HepG2 (cell line): ENCODE data around the gene PTGDS. TPM values are rescaled to one million over a fixed set of nuclear protein-coding genes. Genes with fewer than 3 reads are reported as not detected.

Source experiments
- CREB3 ChIP-seq: sonication (generic); formaldehyde crosslinking; IDR thresholded peaks from 2 replicates; pipeline ENCODE4 v1.5.0; 2020; ENCODE audit warnings: missing genetic modification reagents
- EHMT2 ChIP-seq: fragments of 200-600 bp; sonication (generic); IDR thresholded peaks from 2 replicates; pipeline ENCODE4 v1.7.0; 2017; ENCODE audit warnings: antibody characterized with exemption, low read depth, low read length, borderline replicate concordance
- GPN1 ChIP-seq: sonication (generic); formaldehyde crosslinking; IDR thresholded peaks from 2 replicates; pipeline ENCODE4 v1.5.1; 2020; ENCODE audit warnings: missing genetic modification reagents, borderline replicate concordance
- KAT7 ChIP-seq: IDR thresholded peaks from 2 replicates; pipeline ENCODE4 v1.6.1; 2018; ENCODE audit warnings: borderline replicate concordance, missing compliant biosample characterization
- KDM4B ChIP-seq: sonication (generic); formaldehyde crosslinking; IDR thresholded peaks from 2 replicates; pipeline ENCODE4 v1.4.0; 2020; ENCODE audit warnings: missing genetic modification reagents
- KDM6A ChIP-seq: IDR thresholded peaks from 2 replicates; pipeline ENCODE4 v1.6.1; 2016; ENCODE audit warnings: low read depth
- MED8 ChIP-seq: sonication (generic); formaldehyde crosslinking; IDR thresholded peaks from 2 replicates; pipeline ENCODE4 v1.8.1; 2023; ENCODE audit warnings: mild to moderate bottlenecking, missing genetic modification reagents; ENCODE audit not compliant: insufficient replicate concordance
- MTA3 ChIP-seq: sonication (generic); formaldehyde crosslinking; IDR thresholded peaks from 2 replicates; pipeline ENCODE4 v1.4.0; 2020; ENCODE audit warnings: missing genetic modification reagents
- NFKB2 ChIP-seq: sonication (generic); formaldehyde crosslinking; IDR thresholded peaks from 2 replicates; pipeline ENCODE4 v1.4.0; 2020; ENCODE audit warnings: missing genetic modification reagents, borderline replicate concordance
- POLR2A ChIP-seq, 2 experiments: IDR thresholded peaks; 2 replicates each; pipeline ENCODE4 v1.6.1; 2011; ENCODE audit warnings: low read depth in 2 of 2, low read length in 2 of 2, mild to moderate bottlenecking in 1 of 2, moderate library complexity in 1 of 2; ENCODE audit not compliant: insufficient read depth in 1 of 2
- RXRA ChIP-seq: sonication (generic); formaldehyde crosslinking; IDR thresholded peaks from 2 replicates; pipeline ENCODE4 v1.5.1; 2020; ENCODE audit warnings: missing genetic modification reagents
- SAFB2 ChIP-seq: sonication (generic); formaldehyde crosslinking; IDR thresholded peaks from 2 replicates; pipeline ENCODE4 v1.5.1; 2020; ENCODE audit warnings: missing genetic modification reagents, low read depth, mild to moderate bottlenecking, borderline replicate concordance
- SMC3 ChIP-seq: IDR thresholded peaks from 2 replicates; pipeline ENCODE4 v1.6.1; 2011; ENCODE audit warnings: low read length, improper control_type of control experiment
- ZBTB2 ChIP-seq: sonication (generic); formaldehyde crosslinking; IDR thresholded peaks from 2 replicates; pipeline ENCODE4 v1.8.0; 2022; ENCODE audit warnings: low read depth, missing genetic modification reagents
- ZFY ChIP-seq: sonication (generic); formaldehyde crosslinking; IDR thresholded peaks from 2 replicates; pipeline ENCODE4 v1.4.0; 2020; ENCODE audit warnings: missing genetic modification reagents
- ZNF143 ChIP-seq: sonication (generic); formaldehyde crosslinking; IDR thresholded peaks from 2 replicates; pipeline ENCODE4 v1.4.0; 2020; ENCODE audit warnings: missing genetic modification reagents
- ZNF343 ChIP-seq: sonication (generic); formaldehyde crosslinking; IDR thresholded peaks from 2 replicates; pipeline ENCODE4 v1.4.0; 2020; ENCODE audit warnings: mild to moderate bottlenecking, missing genetic modification reagents
- ZNF496 ChIP-seq: sonication (generic); formaldehyde crosslinking; IDR thresholded peaks from 2 replicates; pipeline ENCODE4 v1.8.1; 2023; ENCODE audit warnings: mild to moderate bottlenecking, moderate library complexity, missing genetic modification reagents; ENCODE audit not compliant: insufficient replicate concordance
- ZNF547 ChIP-seq: sonication (generic); formaldehyde crosslinking; IDR thresholded peaks from 2 replicates; pipeline ENCODE4 v1.5.1; 2020; ENCODE audit warnings: mild to moderate bottlenecking, missing genetic modification reagents
- ZNF607 ChIP-seq: sonication (generic); formaldehyde crosslinking; IDR thresholded peaks from 2 replicates; pipeline ENCODE4 v1.5.1; 2020; ENCODE audit warnings: missing genetic modification reagents, mild to moderate bottlenecking, borderline replicate concordance
- ZNF619 ChIP-seq: sonication (generic); formaldehyde crosslinking; IDR thresholded peaks from 2 replicates; pipeline ENCODE4 v1.4.0; 2020; ENCODE audit warnings: mild to moderate bottlenecking, missing genetic modification reagents
- ZNF652 ChIP-seq: IDR thresholded peaks from 2 replicates; pipeline ENCODE4 v1.6.1; 2016; ENCODE audit warnings: low read depth, borderline replicate concordance
- ZNF687 ChIP-seq: sonication (generic); formaldehyde crosslinking; IDR thresholded peaks from 2 replicates; pipeline ENCODE4 v1.5.1; 2020; ENCODE audit warnings: mild to moderate bottlenecking, missing genetic modification reagents, moderate library complexity
- ZNF816 ChIP-seq: sonication (generic); formaldehyde crosslinking; IDR thresholded peaks from 2 replicates; pipeline ENCODE4 v1.8.0; 2022; ENCODE audit warnings: missing genetic modification reagents, mild to moderate bottlenecking, borderline replicate concordance
- ZSCAN21 ChIP-seq: sonication (generic); formaldehyde crosslinking; IDR thresholded peaks from 2 replicates; pipeline ENCODE4 v1.8.0; 2022; ENCODE audit warnings: mild to moderate bottlenecking, missing genetic modification reagents, moderate library complexity, borderline replicate concordance
- polyA plus RNA-seq, 8 experiments: library from polyadenylated mRNA; depleted of rRNA in 3 of 8; stranded (reverse) in 7 of 8; unstranded in 1 of 8; fragments of >200 nt; fragmentation: Illumina TruSeq in 4 of 8; extraction: Trizol in 4 of 8; gene quantifications; 2 replicates each; pipeline versions ENCODE4 v1.2.1 to v1.2.3, GENCODE V29; 2011 to 2016; ENCODE audit warnings: low read depth in 4 of 8, missing spikeins in 1 of 8, mixed read lengths in 1 of 8; ENCODE audit not compliant: insufficient read depth in 1 of 8
- total RNA-seq, 5 experiments: library from RNA; depleted of rRNA; stranded (reverse); fragments of >200 nt; fragmentation: Illumina TruSeq; extraction: Trizol; gene quantifications; 2 replicates each; pipeline ENCODE4 v1.2.3, GENCODE V29; 2016; ENCODE audit warnings: low read depth in 1 of 5

The PTGDS gene
- total and polyA plus RNA-seq, 2 of the 13 experiments (the other 11 are each of a cell fraction or from before 2014, with no cell fraction given) = 0.33 to 0.50 TPM

GRCh38 chr9:136991993-136992818 is 14.9 kb downstream of the PTGDS start, which contains the start of gene PAXX (continued):
- TF ChIP-seq ZNF687 (CRISPR knock-in tag) = peak; percentile 91
- peak; percentile 46; the same call in 1 of the 2 replicates for TF ChIP-seq ZNF607 (CRISPR knock-in tag)
- no peak for TF ChIP-seq GPN1 (CRISPR knock-in tag)
- no peak for TF ChIP-seq ZNF143
- TF ChIP-seq ZNF652 (CRISPR knock-in tag) = no peak
- TF ChIP-seq ZNF496 (CRISPR knock-in tag) = no peak
- peak; percentile 82 for TF ChIP-seq ZFY
- TF ChIP-seq KDM4B = no peak
- TF ChIP-seq ZNF619 = no peak
- no peak for TF ChIP-seq ZNF816
- no peak for TF ChIP-seq ZNF343 (CRISPR knock-in tag)
- TF ChIP-seq ZSCAN21 (CRISPR knock-in tag) = 0 out of 2 replicates have a peak, but pooled peaks have one; percentile 36
- 0 out of 2 replicates have a peak, but pooled peaks have one; percentile 43 for TF ChIP-seq KAT7
- peak in 1 of 2 experiments; percentile 62; a peak in 2 of 4 replicates for TF ChIP-seq POLR2A (IDR thresholded peaks at IDR 0.05; ENCODE audit: insufficient read depth in 1 of 2, low read depth in 2 of 2, low read length in 2 of 2)
- TF ChIP-seq MTA3 = no peak
- TF ChIP-seq ZBTB2 (CRISPR knock-in tag) = peak; percentile 24; the same call in 1 of the 2 replicates
- no peak for TF ChIP-seq MED8
- no peak for TF ChIP-seq RXRA (CRISPR knock-in tag)
- peak; percentile 94 for TF ChIP-seq ZNF547 (CRISPR knock-in tag)
- TF ChIP-seq NFKB2 (CRISPR knock-in tag) = no peak
- no peak for TF ChIP-seq SMC3
- no peak for TF ChIP-seq EHMT2
- no peak for TF ChIP-seq KDM6A (CRISPR knock-in tag)
- TF ChIP-seq SAFB2 = 0 out of 2 replicates have a peak, but pooled peaks have one; percentile 41
- 0 out of 2 replicates have a peak, but pooled peaks have one; percentile 68 for TF ChIP-seq CREB3 (CRISPR knock-in tag)
